CD4-positive, alpha-beta T cell (primary cell): Measurements from ENCODE around the gene MCOLN1. TPM values are rescaled to one million over a fixed set of nuclear protein-coding genes. Genes with fewer than 3 reads are reported as not detected.

Source experiments
- ATAC-seq: fragments of 200-7000 bp; cut with Tn5 transposase; one replicate; pipeline ENCODE4 v1.10.0; 2022; ENCODE audit warnings: mild to moderate bottlenecking; ENCODE audit not compliant: poor library complexity
- CTCF ChIA-PET: fragments of 350-600 bp; sonication (Branson Sonifier 250); formaldehyde crosslinking; loops from one replicate; lab custom pipeline; 2021; ENCODE audit warnings: antibody characterized with exemption, inconsistent platforms; lab: Charles Lee
- POLR2A ChIA-PET: fragments of 350-600 bp; sonication (Branson Sonifier 250); formaldehyde crosslinking; loops from one replicate; lab custom pipeline; 2021; ENCODE audit warnings: antibody characterized with exemption, inconsistent platforms; lab: Charles Lee
- DNase-seq, 14 experiments: peaks; one replicate each; pipeline ENCODE4 v3.0.0-alpha.2; 2013 to 2020; ENCODE audit warnings: mixed read lengths in 2 of 14
- H3K27ac ChIP-seq, 2 donors: one replicate each; pipeline versions ENCODE4 v1.5.1 to v1.7.0; 2013; ENCODE audit warnings: low read length in 2 of 2, low read depth in 1 of 2, mild to moderate bottlenecking in 1 of 2
- H3K27me3 ChIP-seq, 2 experiments: 1 replicate in 1 of 2; 2 replicates in 1 of 2; pipeline versions ENCODE4 v1.6.1 to v1.7.0; 2013; ENCODE audit warnings: low read length in 2 of 2, control low read depth in 1 of 2, mild to moderate bottlenecking in 1 of 2, moderate library complexity in 1 of 2; ENCODE audit not compliant: insufficient read depth in 2 of 2, control insufficient read depth in 1 of 2
- H3K36me3 ChIP-seq: one replicate; pipeline ENCODE4 v1.6.1; 2013; ENCODE audit warnings: low read length, control low read depth; ENCODE audit not compliant: insufficient read depth
- H3K4me1 ChIP-seq: one replicate; pipeline ENCODE4 v1.6.1; 2013; ENCODE audit warnings: low read length, control low read depth; ENCODE audit not compliant: insufficient read depth
- H3K4me3 ChIP-seq: one replicate; pipeline ENCODE4 v1.5.1; 2013; ENCODE audit warnings: mild to moderate bottlenecking, low read length, moderate library complexity
- H3K9me3 ChIP-seq, 2 experiments: 1 replicate in 1 of 2; 2 replicates in 1 of 2; pipeline versions ENCODE4 v1.6.1 to v1.7.0; 2013; ENCODE audit warnings: low read length in 2 of 2, mild to moderate bottlenecking in 2 of 2, control low read depth in 1 of 2, moderate library complexity in 1 of 2; ENCODE audit not compliant: control insufficient read depth in 1 of 2, insufficient read depth in 1 of 2
- H3K27ac Mint-ChIP-seq: one replicate; pipeline ENCODE4 v1.8.0; 2020; ENCODE audit warnings: mixed read lengths
- H3K27me3 Mint-ChIP-seq: one replicate; pipeline ENCODE4 v1.8.0; 2021; ENCODE audit warnings: mixed read lengths
- H3K36me3 Mint-ChIP-seq: one replicate; pipeline ENCODE4 v1.8.0; 2021; ENCODE audit warnings: low read depth, mixed read lengths
- H3K4me1 Mint-ChIP-seq: one replicate; pipeline ENCODE4 v1.8.0; 2021; ENCODE audit warnings: low read depth, mixed read lengths
- H3K4me3 Mint-ChIP-seq: one replicate; pipeline ENCODE4 v1.8.0; 2020; ENCODE audit warnings: mild to moderate bottlenecking, mixed read lengths
- H3K9me3 Mint-ChIP-seq: one replicate; pipeline ENCODE4 v1.8.0; 2020; ENCODE audit warnings: mixed read lengths
- CTCF ChIP-seq: fragments of 200-600 bp; IDR thresholded peaks from one replicate; pipeline ENCODE4 v1.8.0; 2022; ENCODE audit warnings: antibody characterized with exemption, mild to moderate bottlenecking
- intact Hi-C, 2 experiments: fragments of 100-400 bp; cut with DNase I in 1 of 2; cut with micrococcal nuclease in 1 of 2; formaldehyde crosslinking; loops; one replicate each; pipeline versions ENCODE4 v1.15.1 to v1.9.0; 2023 to 2025; cut with DNase I, micrococcal nuclease
- polyA plus RNA-seq, 2 donors: library from polyadenylated mRNA; unstranded; fragments of 120-200 nt; gene quantifications; one replicate each; pipeline ENCODE4 v1.2.1, GENCODE V29; 2013
- total RNA-seq, 174 experiments: library from RNA in 2 of 174; stranded (reverse) in 2 of 174; gene quantifications; one replicate each; pipeline ENCODE4 v1.2.3 and lab custom pipeline; 2021 to 2026

Gene MCOLN1
- 1 to 10 TPM; 7.9 to 8.8 TPM for total RNA-seq
- polyA plus RNA-seq (2013, experiment 1 of 2) = 8.7 TPM
- polyA plus RNA-seq (2013, experiment 2 of 2) = 10.6 TPM
- 2.9 to 16.8 (median 8.2) reads per million in 172 experiments for total RNA-seq (lab: John Stamatoyannopoulos, UW)

GRCh38 chr19:7522072-7522922, at the start of gene MCOLN1:
Gene MCOLN1 (plus strand): TSS chr19:7522624. CDS start chr19:7522751, 127 bp downstream.
- peaks cover 0 to 4% of the 10 kb centered on the region in 2 experiments for H3K27me3 ChIP-seq
- ChIA-PET CTCF (interaction anchor here (1.1 to 2.5 kb wide), 3 partner anchors 11 to 46 kb away, joined by 3 to 7 read pairs (median 5); no protein-coding TSS in a partner anchor), POLR2A (interaction anchor here (0.5 to 3.8 kb wide), 15 partner anchors 10 to 1150 kb away, joined by 3 to 50 read pairs (median 3); partner anchors contain the start of genes ALKBH7, PET100, PNPLA6 and SNAPC2)
- peaks cover 5% of the 10 kb centered on the region for H3K36me3 ChIP-seq
- no peak for TF ChIP-seq CTCF
- no peak within 1 kb of the TSS for H3K27ac ChIP-seq
- peaks cover 19% of the 10 kb centered on the region for H3K4me1 ChIP-seq
- ATAC-seq = peak; percentile 90
- peak; percentile 99 to 100 (median 100) for DNase-seq
- Mint-ChIP-seq H3K36me3 (peaks cover 7% of the 10 kb centered on the region), H3K4me1 (peaks cover 20% of the 10 kb centered on the region), H3K27ac (peak within 1 kb of the TSS; percentile 74), H3K4me3 (peak within 1 kb of the TSS; percentile 97), H3K9me3 (no peaks in the 10 kb centered on the region), H3K27me3 (peaks cover 5% of the 10 kb centered on the region)
- intact Hi-C loops = loop anchor here (1.0 to 2.0 kb wide), 2 partner anchors 12 to 33 kb away; partner anchors contain the start of gene PEX11G (in 1 of the 2)
- H3K4me3 ChIP-seq = peak within 1 kb of the TSS; percentile 72
- H3K9me3 ChIP-seq = peaks cover 0 to 4% of the 10 kb centered on the region in 2 experiments

- CTCF ChIA-PET = no interaction called here
- Histone ChIP-seq H3K4me1 (no peaks in the 10 kb centered on the region), H3K9me3 (no peaks in the 10 kb centered on the region), H3K36me3 (peaks cover 19% of the 10 kb centered on the region), H3K27ac (no peak overlapping the region), H3K27me3 (no peaks in the 10 kb centered on the region), H3K4me3 (no peak overlapping the region)
- TF ChIP-seq CTCF = no peak
- intact Hi-C loops = no loop called here
- Mint-ChIP-seq H3K4me1 (no peaks in the 10 kb centered on the region), H3K36me3 (peaks cover 24% of the 10 kb centered on the region), H3K4me3 (no peak overlapping the region), H3K9me3 (no peaks in the 10 kb centered on the region), H3K27ac (peak overlapping the region; percentile 20), H3K27me3 (no peaks in the 10 kb centered on the region)
- no peak for DNase-seq
- ATAC-seq = no peak
- POLR2A ChIA-PET = no interaction called here
Measured at GRCh38 chr19:7475665-7476064, 46.8 kb upstream of the MCOLN1 start.

GRCh38 chr19:7476241-7476640, 46.2 kb upstream of the MCOLN1 start:
- no peaks in the 10 kb centered on the region for H3K27me3 Mint-ChIP-seq
- no peak overlapping the region for H3K4me3 ChIP-seq
- H3K9me3 ChIP-seq = no peaks in the 10 kb centered on the region
- no peak for TF ChIP-seq CTCF
- H3K27me3 ChIP-seq = no peaks in the 10 kb centered on the region
- DNase-seq = no peak
- CTCF ChIA-PET = no interaction called here
- peaks cover 20% of the 10 kb centered on the region for H3K36me3 Mint-ChIP-seq
- H3K9me3 Mint-ChIP-seq = no peaks in the 10 kb centered on the region
- no peaks in the 10 kb centered on the region for H3K4me1 ChIP-seq
- H3K36me3 ChIP-seq = peaks cover 14% of the 10 kb centered on the region
- no peak for ATAC-seq
- no peak overlapping the region for H3K4me3 Mint-ChIP-seq
- H3K27ac Mint-ChIP-seq = peak overlapping the region; percentile 20
- H3K27ac ChIP-seq = no peak overlapping the region
- intact Hi-C loops = no loop called here
- POLR2A ChIA-PET = interaction anchor here (0.6 kb wide), 1 partner anchor 345 kb away, joined by 3 read pairs; no protein-coding TSS in a partner anchor
- H3K4me1 Mint-ChIP-seq = no peaks in the 10 kb centered on the region
